Stimulated activated CD8-positive, alpha-beta memory T cell treated with anti-CD3 and anti-CD28 coated beads, Interleukin-7, amount 100 ng/mL, for 24 hours (primary cell): Measurements from ENCODE around the gene SNRNP48.

ENCODE experiments used
- DNase-seq: peaks from one replicate; pipeline ENCODE4 v3.0.0-alpha.2; 2020; ENCODE audit warnings: low read depth

SNRNP48 gene

DNA sequence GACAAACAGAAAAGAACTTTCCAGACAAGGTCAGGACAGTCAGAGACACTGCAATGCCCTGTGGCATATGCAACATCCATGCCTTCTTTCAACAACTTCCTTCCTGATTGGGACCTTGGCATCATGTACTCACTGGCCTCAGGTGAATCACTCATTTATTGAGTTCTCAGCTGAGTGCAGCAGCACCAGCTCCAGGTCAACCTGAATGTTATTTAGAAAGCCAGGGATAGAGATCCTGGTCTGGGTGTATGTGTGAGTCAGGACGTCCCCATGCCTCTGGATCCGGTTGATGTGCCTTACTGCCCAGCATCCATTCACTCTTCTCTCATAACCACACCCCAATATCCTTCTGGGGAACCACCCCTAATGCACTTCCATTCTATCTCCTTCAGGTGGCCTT is 54.4 kb downstream of the SNRNP48 start:
- no peak for DNase-seq

DNA sequence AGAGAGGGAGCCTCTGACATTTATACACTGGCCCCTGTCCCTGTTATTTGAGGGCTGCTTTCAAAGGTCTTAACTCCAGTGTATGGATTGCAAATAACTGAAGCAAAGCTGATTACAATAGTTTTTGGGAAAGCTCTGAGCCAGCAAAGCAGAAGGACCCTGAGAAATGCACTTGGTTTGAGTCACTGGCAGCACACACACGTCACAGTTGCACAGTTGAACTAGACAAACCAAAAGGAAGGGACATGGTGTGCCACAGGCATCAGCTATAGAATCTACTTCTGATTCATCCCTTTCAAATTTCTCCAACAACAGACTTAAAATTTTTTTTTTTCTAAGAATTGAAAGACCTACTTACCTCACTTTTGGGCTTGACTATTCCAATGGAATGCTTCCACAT is 56.4 kb downstream of the SNRNP48 start:
- no peak for DNase-seq

- no peak for DNase-seq
Measured at GRCh38 chr6:7647504-7647903, 57.5 kb downstream of the SNRNP48 start.

DNA sequence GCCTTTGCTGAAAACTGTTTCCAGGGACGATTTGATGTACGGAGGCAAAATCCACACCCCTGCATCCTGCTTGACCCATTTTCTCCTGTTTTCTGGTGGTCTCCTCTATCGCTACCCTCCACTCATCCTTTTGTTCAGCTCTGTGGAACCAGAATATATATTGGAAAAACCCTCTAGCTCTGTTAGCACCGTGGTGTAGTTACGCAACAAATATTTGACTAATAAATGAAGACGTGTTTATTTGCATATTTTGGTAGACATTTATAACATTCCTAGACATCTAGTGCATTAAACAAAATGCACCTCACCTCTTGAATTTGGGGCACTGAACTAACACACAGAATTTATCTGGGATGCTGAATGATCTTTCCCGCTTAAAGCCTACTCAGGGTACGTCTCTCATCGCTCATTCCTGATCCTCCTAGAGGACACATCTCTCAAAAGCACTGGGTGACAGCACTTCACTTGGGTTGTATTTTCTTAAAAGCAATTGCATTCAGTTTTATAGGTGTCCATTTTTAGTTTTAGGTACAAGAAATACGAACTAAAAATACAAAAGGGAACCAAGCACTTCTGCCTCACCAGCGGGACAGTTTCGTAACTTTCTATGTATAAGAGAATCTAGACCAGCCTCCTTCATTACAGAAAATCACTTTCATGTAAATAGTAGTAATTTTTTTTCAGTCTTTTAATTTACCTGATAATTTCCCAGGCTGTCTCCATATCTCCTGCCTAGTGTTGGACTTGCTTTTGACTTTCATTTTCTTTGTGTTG is 59.2 kb downstream of the SNRNP48 start:
- no peak for DNase-seq

GRCh38 chr6:7650878-7651277 is 60.9 kb downstream of the SNRNP48 start:
- DNase-seq = no peak

DNA sequence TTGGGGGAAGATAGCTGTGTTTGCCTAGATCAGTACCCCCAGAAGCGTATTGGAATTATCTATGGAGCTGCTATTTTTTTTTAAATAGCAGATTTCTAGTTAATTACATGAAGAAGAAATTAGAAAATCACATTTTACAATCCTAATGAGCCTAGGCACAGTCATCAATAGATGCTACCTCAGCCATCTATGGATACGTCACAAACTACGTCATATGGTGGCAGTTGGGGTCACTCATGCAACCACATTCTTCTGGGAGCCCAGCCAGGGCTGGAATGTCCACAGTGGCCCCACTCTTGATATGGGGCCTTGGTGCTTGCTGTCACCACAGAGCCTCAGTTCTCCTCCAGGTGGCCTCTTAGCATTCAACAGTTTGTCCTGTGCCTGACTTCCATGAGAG is 63.0 kb downstream of the SNRNP48 start:
- no peak for DNase-seq

GRCh38 chr6:7656355-7656754 is 66.4 kb downstream of the SNRNP48 start:
- no peak for DNase-seq

GRCh38 chr6:7658543-7658942 is 68.5 kb downstream of the SNRNP48 start:
- DNase-seq = no peak

DNA sequence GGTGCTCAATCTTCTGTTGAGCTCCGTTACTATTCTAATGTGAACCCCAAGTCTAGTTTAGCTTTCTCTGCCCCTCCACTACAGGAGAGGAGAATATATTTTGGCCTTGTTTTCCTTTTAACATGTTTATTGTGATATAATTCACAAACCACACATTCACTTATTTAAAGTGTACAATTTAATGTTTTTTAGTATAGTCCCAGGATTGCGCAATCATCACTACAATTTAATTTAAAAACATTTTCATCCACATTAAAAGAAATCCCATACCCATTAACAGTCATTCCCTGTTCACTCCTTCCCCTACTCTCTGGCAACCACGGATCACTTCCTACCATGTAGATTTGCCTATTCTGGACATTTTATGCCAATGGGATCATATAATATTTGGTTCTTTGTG is 71.4 kb downstream of the SNRNP48 start:
- DNase-seq = no peak
